Activated effector memory CD4-positive, alpha-beta T cell treated with anti-CD3 and anti-CD28 coated beads, Interleukin-2, amount 50 U/mL, for 16 hours (primary cell): ENCODE results near the gene APLNR.
"Not testable (repeated sequence)": the region's sequence is repeated elsewhere in the genome, so short reads cannot be mapped to it uniquely, and the experiment has no call there.

Experiments
- DNase-seq: peaks from one replicate; pipeline ENCODE4 v3.0.0-alpha.2; 2020

APLNR gene

DNA sequence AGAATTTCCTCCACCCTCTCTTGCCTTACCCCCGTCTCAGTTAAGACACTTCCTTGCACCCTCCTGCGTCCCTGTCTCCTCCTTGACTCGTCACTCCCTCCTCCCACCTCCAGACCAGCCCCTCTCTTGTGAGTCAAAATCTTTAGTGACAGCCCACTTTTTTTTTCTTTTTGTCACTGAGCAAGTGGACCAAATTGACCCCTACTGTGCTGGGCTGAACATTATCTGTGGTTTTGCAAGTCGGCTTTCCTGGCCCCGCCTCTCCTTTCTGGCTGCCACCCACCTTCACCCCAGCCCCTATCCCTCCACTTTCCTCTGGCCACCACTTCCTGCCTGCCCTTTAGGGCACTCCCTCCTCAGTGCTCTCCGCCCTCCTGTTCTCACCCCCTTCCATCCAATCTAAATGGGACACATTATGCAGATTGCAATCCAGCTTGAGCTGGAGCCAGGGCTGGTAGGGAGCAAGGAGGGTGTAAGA, at the start of gene APLNR:
Gene APLNR (minus strand): TSS at position 47 of the 478 bp plus-strand sequence. CDS start 246 bp downstream, outside the sequence.
- DNase-seq, result no peak

DNA sequence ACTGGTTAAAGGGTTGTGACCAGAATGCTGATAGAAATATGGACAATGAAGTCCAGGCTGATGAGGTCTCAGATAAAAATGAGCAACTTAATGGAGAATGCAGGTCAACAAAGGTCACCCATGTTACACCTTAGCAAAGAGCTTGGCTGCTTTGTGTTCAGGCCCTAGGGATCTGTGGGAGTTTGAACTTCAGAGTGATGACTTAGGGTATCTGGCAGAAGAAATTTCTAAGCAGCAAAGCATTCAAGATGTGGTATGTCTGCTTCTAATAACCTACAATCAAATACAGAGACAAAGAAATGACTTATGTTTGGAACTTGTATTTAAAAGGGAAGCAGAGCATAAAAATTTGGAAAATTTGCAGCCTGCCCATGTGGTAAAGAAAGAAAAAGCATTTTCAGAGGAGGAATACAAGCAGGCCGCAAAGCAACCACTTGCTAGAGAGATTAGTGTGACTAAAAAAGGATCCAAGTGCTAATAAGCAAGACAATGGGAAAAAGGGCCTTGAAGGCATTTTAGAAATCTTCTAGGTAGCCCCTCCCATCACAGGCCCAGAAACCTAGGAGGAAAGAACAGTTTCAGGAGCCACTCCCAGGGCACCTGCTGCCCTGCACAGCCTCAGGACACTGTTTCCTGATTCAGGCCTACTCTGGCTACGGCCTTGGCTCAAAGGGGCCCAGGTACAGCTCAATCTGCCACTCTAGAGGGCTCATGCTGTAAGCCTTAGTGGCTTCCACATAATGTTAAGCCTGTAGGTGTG, 46.4 kb upstream of the APLNR start:
- no peak for DNase-seq

DNA sequence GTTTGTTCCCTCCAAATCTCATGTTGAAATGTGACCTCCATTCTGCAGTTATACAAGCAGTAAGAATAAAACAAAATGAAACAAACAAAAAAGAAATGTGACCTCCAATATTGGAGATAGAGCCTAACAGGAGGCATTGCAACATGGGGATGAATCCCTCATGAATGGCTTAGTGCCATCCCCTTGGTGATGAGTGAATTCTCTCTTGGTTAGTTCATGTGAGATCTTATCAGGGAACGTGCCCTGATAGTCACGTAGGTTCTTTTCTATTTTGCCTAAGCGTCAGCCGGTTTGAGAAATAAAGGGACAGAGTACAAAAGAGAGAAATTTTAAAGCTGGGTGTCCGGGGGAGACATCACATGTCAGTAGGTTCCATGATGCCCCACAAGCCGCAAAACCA, 44.5 kb upstream of the APLNR start:
- DNase-seq, result not testable (repeated sequence)

DNA sequence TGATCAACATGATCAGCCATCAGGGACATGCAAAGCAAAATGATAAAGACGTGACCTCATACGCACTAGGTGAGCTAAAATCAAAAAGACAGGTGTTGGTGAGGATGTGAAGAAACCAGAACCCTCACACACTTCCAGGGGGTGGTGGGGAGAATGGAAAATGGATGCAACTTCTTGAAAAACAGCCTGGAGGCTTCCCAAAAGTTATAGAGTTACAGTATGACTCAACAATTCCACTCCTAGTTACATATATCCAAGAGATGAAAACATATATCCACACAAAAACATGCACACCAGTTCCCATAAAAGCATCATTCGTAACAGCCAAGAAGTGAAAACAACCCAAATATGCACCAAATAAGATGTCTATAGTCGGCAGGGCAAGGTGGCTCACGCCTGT, 42.1 kb upstream of the APLNR start:
- no peak for DNase-seq

DNA sequence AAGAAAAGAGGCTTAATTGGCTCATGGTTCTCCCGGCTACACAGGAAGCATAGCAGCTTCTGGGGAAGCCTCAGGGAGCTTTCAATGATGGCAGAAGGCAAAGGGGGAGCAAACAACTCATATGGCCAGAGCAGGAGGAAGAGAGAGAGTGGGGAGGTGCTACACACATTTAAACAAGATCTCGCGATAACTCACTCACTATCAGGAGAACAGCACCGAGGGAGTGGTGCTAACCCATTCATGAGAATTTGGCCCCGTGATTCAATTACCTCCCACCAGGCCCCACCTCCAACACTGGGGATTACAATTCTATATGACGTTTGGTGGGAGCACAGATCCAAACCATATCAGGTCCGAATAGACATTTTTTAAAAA, 41.7 kb upstream of the APLNR start:
- no peak for DNase-seq

- peak; percentile 66 for DNase-seq
These were observed 41.0 kb upstream of the APLNR start for GRCh38 chr11:57277845-57278720.

DNA sequence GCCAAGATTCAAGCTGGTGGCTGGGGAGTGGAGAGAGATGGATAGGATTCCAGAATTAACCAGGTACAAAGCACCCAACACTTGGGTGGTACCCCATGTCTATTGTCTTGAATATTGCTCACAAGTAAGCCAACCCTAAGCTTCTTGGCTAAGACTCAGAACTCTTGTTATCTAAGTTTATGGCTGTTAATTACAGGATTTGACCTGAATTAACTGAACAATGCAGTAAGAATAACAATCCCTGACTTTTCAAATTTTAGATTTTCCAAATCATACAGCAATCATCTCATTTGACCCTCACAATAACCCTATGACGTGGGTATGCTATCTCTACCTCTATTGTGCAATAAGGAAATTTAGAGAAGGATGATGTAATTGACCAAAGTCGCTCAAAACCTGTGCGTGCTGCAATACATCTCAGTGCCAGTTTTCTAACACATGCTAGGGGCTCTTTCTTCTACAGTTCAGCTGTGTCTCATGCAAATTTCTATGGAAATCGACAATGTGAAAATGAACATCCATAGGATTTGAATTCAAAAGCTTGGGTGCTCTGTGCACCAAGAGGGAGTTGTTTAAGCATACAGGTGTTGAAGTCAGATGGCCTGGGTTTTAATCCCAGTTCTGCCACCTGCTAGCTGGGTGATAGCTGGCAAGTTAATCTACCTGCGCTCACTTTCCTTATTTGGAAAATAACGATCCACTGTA, 40.1 kb upstream of the APLNR start:
- no peak for DNase-seq

- no peak for DNase-seq
These were observed 39.3 kb upstream of the APLNR start for GRCh38 chr11:57276169-57276970.

DNA sequence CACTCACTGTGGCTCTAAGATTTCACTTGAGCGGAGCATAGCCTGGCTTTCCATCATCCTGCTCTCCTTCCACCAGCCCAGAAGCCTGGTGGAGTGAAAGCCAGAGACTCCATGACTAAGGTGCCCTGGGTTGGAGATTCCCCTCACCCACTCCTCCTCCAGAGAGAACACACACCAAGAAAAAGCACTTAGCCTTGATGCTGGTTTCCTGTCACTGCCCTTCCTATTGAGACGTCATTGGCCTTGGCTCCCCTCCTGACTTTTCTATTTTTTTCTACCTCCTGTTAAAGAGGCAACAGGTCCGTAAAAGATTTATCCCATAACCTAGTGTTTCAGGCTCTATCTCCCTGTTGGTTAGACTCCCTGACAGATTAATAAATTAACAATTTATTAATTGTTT, 38.5 kb upstream of the APLNR start:
- DNase-seq, result no peak

DNA sequence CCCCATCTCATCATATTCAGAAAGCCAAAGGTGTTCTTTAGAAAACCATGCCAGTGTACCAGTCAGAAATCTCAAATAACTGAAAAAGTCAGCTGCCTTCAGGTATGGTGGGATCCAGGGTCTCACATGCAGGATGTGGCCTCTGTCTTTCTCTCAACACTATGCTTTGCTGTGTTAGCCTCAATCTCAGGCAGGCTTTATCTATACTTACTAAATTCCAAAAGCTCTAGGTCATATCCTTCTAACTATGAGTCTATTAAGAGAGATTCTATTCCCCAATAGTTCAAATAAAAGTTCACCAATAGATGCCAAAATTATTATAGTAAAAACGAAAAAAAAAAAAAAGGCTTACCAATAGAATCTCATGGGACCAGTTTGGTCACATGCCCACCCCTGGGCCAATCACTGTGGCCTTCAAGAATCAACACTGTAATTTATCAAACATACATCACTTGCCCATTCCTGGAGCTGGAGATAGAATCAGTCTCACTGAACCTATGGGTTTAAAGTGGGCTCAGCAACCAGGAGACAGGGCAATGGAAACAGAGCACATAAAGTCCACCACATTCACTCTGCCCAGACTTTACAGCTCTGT, 38.0 kb upstream of the APLNR start:
- DNase-seq, result no peak

- DNase-seq, result no peak
These were observed 36.5 kb upstream of the APLNR start for GRCh38 chr11:57273448-57274058.

DNA sequence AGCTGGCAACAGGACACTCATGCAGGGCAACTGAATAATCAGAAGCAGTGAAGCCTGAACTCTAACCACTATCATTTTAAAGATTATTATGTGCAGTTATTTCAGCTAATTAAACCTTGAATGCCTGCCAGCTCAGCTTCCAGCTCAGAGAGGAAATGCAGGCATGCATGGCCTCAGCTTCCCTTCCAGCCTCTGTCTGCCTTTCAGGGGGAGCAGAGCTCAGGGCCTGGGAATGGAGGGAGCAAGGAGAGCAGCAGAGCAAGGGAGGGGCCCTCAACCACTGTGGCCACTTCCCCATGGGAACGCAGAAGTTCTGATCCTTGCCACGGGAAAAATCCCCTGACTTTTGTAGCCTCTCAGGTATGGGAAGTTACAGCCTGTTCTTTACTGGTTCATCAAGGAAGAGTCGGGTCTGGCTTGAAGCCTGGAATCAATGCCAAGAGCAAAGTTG, 32.5 kb upstream of the APLNR start:
- no peak for DNase-seq

GRCh38 chr11:57266157-57266556, 29.1 kb upstream of the APLNR start:
- DNase-seq, result no peak

GRCh38 chr11:57263351-57263750, 26.3 kb upstream of the APLNR start:
- DNase-seq, result no peak

GRCh38 chr11:57262157-57262556, 25.1 kb upstream of the APLNR start:
- DNase-seq, result no peak

- DNase-seq, result no peak
These were observed 24.1 kb upstream of the APLNR start for GRCh38 chr11:57260937-57261783.

DNA sequence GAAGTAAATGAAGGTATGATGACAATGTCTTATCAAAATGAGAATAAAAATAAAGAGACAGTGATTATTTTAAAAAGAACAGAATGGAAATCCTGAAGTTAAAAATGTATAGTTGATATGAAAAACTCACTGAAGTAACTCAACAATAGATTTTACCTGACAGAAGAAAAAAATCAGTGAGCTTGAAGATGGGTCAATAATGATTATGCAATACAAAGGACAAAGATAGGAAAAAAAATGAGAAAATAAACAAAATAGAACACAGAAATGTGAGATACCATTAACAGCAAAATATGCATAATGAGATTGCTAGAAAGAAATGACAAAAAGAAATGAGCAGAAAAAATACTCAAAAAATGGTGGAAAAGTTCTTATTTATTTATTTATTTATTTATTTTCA, 19.1 kb upstream of the APLNR start:
- DNase-seq, result no peak

- DNase-seq, result no peak
These were observed 18.6 kb upstream of the APLNR start for GRCh38 chr11:57255618-57256017.

GRCh38 chr11:57254631-57255030, 17.6 kb upstream of the APLNR start:
- DNase-seq, result no peak

DNA sequence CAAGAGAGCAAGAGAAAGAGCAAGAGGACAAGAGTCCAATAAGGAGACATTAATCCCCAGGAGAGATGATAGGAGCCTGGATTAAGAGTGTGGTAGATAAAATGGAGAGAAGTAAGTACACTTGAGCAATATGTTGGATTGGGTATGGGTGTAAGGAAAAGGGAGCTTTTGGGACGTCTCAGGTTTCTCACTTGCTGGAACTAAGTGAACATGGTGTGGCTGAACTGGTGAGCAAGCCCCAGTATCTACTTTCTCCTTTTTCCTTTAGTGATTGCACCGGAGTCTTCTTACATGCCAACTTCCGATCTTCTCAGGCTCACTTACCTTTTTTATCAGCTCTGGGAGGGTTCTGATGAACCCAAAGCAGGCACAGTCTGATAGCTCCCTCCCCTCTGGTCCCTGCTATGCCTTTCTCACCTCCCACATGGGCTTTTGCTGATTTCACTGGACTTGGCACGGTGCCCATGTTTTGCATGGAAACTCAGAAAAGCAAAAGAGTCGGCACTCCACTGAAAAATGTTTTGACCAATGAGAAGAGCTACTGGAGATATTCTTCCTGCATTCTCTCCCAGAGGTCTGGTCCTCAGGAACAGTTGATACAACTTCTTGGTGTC, 14.5 kb upstream of the APLNR start:
- DNase-seq, result no peak
